ENCODE results near the gene LMLN.

DNA sequence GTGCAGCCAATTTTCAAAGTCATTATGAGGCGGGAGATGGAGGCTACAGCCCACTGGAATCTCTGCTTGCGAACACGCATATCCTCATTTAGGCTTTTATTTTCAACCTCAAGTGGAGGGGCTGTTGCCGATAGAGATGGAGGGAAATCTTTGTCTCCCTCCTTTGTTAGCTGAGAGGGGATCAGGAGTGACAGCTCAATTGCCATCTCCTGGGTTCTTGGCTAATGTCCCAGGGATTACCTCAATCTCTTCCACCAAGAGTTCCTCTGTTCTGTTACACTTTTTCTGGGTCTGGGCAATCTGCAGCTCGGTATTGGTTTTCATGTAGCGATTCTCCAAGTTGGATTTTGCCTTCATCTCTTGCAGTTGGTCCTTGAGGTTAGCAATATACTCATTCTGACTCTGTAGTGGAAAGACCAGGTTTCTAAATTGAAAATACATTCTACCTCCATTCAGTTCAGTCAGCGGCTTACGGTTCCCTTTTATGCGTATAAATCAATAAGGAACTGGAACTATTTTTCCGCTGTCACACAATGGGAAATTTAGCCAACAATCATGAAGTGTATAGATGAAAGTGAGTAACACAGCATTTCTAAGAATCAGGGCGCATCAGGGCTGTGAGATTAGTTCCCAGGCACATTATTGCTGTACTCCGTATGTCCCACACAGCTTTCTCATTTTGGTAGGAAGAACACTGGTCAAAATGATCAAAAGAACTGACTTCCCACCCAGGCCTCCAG is 46.2 kb upstream of the LMLN start:
- TF ChIP-seq, protein P1, sequence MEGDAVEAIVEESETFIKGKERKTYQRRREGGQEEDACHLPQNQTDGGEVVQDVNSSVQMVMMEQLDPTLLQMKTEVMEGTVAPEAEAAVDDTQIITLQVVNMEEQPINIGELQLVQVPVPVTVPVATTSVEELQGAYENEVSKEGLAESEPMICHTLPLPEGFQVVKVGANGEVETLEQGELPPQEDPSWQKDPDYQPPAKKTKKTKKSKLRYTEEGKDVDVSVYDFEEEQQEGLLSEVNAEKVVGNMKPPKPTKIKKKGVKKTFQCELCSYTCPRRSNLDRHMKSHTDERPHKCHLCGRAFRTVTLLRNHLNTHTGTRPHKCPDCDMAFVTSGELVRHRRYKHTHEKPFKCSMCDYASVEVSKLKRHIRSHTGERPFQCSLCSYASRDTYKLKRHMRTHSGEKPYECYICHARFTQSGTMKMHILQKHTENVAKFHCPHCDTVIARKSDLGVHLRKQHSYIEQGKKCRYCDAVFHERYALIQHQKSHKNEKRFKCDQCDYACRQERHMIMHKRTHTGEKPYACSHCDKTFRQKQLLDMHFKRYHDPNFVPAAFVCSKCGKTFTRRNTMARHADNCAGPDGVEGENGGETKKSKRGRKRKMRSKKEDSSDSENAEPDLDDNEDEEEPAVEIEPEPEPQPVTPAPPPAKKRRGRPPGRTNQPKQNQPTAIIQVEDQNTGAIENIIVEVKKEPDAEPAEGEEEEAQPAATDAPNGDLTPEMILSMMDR (IDR thresholded peaks at IDR 0.05), result no peak
- TF ChIP-seq NR3C1 (IDR thresholded peaks at IDR 0.05) (no peak), MYC (IDR thresholded peaks at IDR 0.05; ENCODE audit: borderline replicate concordance, low read length) (no peak), RCOR1 (IDR thresholded peaks at IDR 0.05; ENCODE audit: low read depth, low read length) (no peak), SMC3 (IDR thresholded peaks at IDR 0.05) (no peak)
- TF ChIP-seq, protein P2, sequence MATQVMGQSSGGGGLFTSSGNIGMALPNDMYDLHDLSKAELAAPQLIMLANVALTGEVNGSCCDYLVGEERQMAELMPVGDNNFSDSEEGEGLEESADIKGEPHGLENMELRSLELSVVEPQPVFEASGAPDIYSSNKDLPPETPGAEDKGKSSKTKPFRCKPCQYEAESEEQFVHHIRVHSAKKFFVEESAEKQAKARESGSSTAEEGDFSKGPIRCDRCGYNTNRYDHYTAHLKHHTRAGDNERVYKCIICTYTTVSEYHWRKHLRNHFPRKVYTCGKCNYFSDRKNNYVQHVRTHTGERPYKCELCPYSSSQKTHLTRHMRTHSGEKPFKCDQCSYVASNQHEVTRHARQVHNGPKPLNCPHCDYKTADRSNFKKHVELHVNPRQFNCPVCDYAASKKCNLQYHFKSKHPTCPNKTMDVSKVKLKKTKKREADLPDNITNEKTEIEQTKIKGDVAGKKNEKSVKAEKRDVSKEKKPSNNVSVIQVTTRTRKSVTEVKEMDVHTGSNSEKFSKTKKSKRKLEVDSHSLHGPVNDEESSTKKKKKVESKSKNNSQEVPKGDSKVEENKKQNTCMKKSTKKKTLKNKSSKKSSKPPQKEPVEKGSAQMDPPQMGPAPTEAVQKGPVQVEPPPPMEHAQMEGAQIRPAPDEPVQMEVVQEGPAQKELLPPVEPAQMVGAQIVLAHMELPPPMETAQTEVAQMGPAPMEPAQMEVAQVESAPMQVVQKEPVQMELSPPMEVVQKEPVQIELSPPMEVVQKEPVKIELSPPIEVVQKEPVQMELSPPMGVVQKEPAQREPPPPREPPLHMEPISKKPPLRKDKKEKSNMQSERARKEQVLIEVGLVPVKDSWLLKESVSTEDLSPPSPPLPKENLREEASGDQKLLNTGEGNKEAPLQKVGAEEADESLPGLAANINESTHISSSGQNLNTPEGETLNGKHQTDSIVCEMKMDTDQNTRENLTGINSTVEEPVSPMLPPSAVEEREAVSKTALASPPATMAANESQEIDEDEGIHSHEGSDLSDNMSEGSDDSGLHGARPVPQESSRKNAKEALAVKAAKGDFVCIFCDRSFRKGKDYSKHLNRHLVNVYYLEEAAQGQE (IDR thresholded peaks at IDR 0.05), result no peak

All from A549 (cell line).